Neural cell (in vitro differentiated cells): ENCODE measurements around the gene SCN4B. TPM values are rescaled to one million over a fixed set of nuclear protein-coding genes. Genes with fewer than 3 reads are reported as not detected.

Source experiments
- H2AFZ ChIP-seq: fragments of 200-600, 300-800 bp; sonication (generic), shearing (Covaris generic); 2 replicates; pipeline ENCODE4 v1.6.0; 2014; ENCODE audit warnings: low read depth, mild to moderate bottlenecking, antibody characterized with exemption, low read length, moderate library complexity
- H3F3A ChIP-seq: fragments of 200-600 bp; shearing (Covaris generic); 2 replicates; pipeline ENCODE4 v1.6.1; 2016; ENCODE audit warnings: mild to moderate bottlenecking, moderate library complexity, mixed read lengths, antibody characterized with exemption, low read length; ENCODE audit not compliant: insufficient read depth, poor library complexity, severe bottlenecking
- H3K27ac ChIP-seq: fragments of 200-600, 300-800 bp; sonication (generic), shearing (Covaris generic); 2 replicates; pipeline ENCODE4 v1.5.1; 2014; ENCODE audit warnings: mild to moderate bottlenecking, low read length, moderate library complexity
- H3K27me3 ChIP-seq: fragments of 300-800, 200-600 bp; sonication (generic), shearing (Covaris generic); 2 replicates; pipeline ENCODE4 v1.6.0; 2014; ENCODE audit warnings: mild to moderate bottlenecking, low read depth, low read length, moderate library complexity; ENCODE audit not compliant: insufficient read depth
- H3K36me3 ChIP-seq: fragments of 300-800, 200-600 bp; sonication (generic), shearing (Covaris generic); 2 replicates; pipeline ENCODE4 v1.5.1; 2014; ENCODE audit warnings: mild to moderate bottlenecking, antibody characterized with exemption, low read length, moderate library complexity; ENCODE audit not compliant: insufficient read depth
- H3K4me2 ChIP-seq: fragments of 300-800, 200-600 bp; sonication (generic), shearing (Covaris generic); 2 replicates; pipeline ENCODE4 v1.6.0; 2014; ENCODE audit warnings: mild to moderate bottlenecking, low read length
- H3K4me3 ChIP-seq: fragments of 300-800, 200-600 bp; sonication (generic), shearing (Covaris generic); 2 replicates; pipeline ENCODE4 v1.5.1; 2014; ENCODE audit warnings: mild to moderate bottlenecking, low read length, moderate library complexity
- H3K79me2 ChIP-seq: fragments of 200-600 bp; shearing (Covaris generic); replicated peaks from 2 replicates; pipeline ENCODE4 v1.6.0; 2014; ENCODE audit warnings: mild to moderate bottlenecking, low read length, moderate library complexity; ENCODE audit not compliant: insufficient read depth
- H3K9ac ChIP-seq: fragments of 300-800, 200-600 bp; sonication (generic), shearing (Covaris generic); 2 replicates; pipeline ENCODE4 v1.6.1; 2016; ENCODE audit warnings: mild to moderate bottlenecking, low read length, mixed read lengths
- H3K9me2 ChIP-seq: fragments of 200-600 bp; shearing (Covaris generic); 2 replicates; pipeline ENCODE4 v1.6.1; 2016; ENCODE audit warnings: mild to moderate bottlenecking, low read length, mixed read lengths; ENCODE audit not compliant: insufficient read depth
- H3K9me3 ChIP-seq: fragments of 200-600, 300-800 bp; sonication (generic), shearing (Covaris generic); 2 replicates; pipeline ENCODE4 v1.6.1; 2016; ENCODE audit warnings: mild to moderate bottlenecking, mixed run types, low read length, moderate library complexity, mixed read lengths
- H4K20me1 ChIP-seq: fragments of 200-600 bp; shearing (Covaris generic); 2 replicates; pipeline ENCODE4 v1.6.1; 2016; ENCODE audit warnings: mild to moderate bottlenecking, mixed run types; ENCODE audit not compliant: insufficient read depth
- EP300 ChIP-seq: fragments of 450-650 bp; conservative IDR thresholded peaks from 2 replicates; pipeline ENCODE4 v1.6.1; 2014; ENCODE audit warnings: antibody characterized with exemption, mild to moderate bottlenecking, moderate library complexity; ENCODE audit not compliant: poor library complexity, severe bottlenecking
- EZH2 ChIP-seq: fragments of 200-600, 300-800 bp; shearing (Covaris generic), sonication (generic); IDR thresholded peaks from 2 replicates; pipeline ENCODE4 v1.6.1; 2014; ENCODE audit warnings: antibody characterized with exemption, low read length, borderline replicate concordance, mild to moderate bottlenecking; ENCODE audit not compliant: insufficient read depth, poor library complexity, severe bottlenecking
- MXI1 ChIP-seq: fragments of 450-650 bp; conservative IDR thresholded peaks from 2 replicates; pipeline ENCODE4 v1.6.1; 2014; ENCODE audit warnings: antibody characterized with exemption, mild to moderate bottlenecking; ENCODE audit not compliant: poor library complexity, severe bottlenecking
- POLR2AphosphoS5 ChIP-seq: IDR thresholded peaks from 2 replicates; pipeline ENCODE4 v1.6.1; 2012
- RAD21 ChIP-seq: fragments of 450-650 bp; conservative IDR thresholded peaks from 2 replicates; pipeline ENCODE4 v1.6.1; 2014; ENCODE audit warnings: antibody characterized with exemption, mild to moderate bottlenecking, moderate library complexity
- SMC3 ChIP-seq: fragments of 450-650 bp; conservative IDR thresholded peaks from 2 replicates; pipeline ENCODE4 v1.6.1; 2014; ENCODE audit warnings: antibody characterized with exemption, mild to moderate bottlenecking, moderate library complexity; ENCODE audit not compliant: poor library complexity
- TAF1 ChIP-seq: IDR thresholded peaks from 2 replicates; pipeline ENCODE4 v1.6.1; 2012; ENCODE audit warnings: low read depth
- polyA plus RNA-seq: library from polyadenylated mRNA; depleted of rRNA; stranded (reverse); fragments of >200 nt; gene quantifications from 2 replicates; pipeline ENCODE4 v1.2.3, GENCODE V29; 2014
- TF ChIP-seq, protein P1 (sequence below): IDR thresholded peaks from 2 replicates; pipeline ENCODE4 v1.6.1; 2012; ENCODE audit warnings: borderline replicate concordance
- TF ChIP-seq, protein P2 (sequence below): fragments of 450-650 bp; IDR thresholded peaks from 2 replicates; pipeline ENCODE4 v1.5.1; 2014; ENCODE audit warnings: antibody characterized with exemption, mild to moderate bottlenecking, moderate library complexity; ENCODE audit not compliant: poor library complexity, severe bottlenecking

The SCN4B gene
- polyA plus RNA-seq, 1 donor from 2014 or later: 0.61 TPM

DNA sequence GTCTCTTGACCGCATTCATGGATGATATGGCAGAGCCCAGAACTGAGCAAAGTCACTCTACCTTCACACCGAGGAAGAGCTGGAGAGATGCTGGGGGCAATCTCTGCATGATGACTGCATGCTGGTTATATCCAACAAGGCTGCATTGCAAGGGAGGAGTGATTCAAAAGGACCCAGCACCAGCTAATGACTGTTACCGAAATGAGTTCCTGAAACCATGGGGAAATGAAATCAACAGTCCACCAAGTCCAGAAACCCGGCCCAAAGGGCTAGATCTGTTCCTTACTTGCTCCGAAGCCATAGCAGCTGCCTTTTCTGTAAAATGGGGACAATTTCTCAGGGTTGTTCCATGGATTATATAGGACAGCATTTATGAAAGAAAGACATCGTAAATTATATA is 64.7 kb downstream of the SCN4B start:
- no peaks in the 10 kb centered on the region for H3K27me3 ChIP-seq
- H4K20me1 ChIP-seq: no peaks in the 10 kb centered on the region
- no peaks in the 10 kb centered on the region for H3K79me2 ChIP-seq
- TF ChIP-seq EP300 (no peak), POLR2AphosphoS5 (no peak), SMC3 (no peak), MXI1 (no peak), RAD21 (no peak)
- TF ChIP-seq, protein P1, sequence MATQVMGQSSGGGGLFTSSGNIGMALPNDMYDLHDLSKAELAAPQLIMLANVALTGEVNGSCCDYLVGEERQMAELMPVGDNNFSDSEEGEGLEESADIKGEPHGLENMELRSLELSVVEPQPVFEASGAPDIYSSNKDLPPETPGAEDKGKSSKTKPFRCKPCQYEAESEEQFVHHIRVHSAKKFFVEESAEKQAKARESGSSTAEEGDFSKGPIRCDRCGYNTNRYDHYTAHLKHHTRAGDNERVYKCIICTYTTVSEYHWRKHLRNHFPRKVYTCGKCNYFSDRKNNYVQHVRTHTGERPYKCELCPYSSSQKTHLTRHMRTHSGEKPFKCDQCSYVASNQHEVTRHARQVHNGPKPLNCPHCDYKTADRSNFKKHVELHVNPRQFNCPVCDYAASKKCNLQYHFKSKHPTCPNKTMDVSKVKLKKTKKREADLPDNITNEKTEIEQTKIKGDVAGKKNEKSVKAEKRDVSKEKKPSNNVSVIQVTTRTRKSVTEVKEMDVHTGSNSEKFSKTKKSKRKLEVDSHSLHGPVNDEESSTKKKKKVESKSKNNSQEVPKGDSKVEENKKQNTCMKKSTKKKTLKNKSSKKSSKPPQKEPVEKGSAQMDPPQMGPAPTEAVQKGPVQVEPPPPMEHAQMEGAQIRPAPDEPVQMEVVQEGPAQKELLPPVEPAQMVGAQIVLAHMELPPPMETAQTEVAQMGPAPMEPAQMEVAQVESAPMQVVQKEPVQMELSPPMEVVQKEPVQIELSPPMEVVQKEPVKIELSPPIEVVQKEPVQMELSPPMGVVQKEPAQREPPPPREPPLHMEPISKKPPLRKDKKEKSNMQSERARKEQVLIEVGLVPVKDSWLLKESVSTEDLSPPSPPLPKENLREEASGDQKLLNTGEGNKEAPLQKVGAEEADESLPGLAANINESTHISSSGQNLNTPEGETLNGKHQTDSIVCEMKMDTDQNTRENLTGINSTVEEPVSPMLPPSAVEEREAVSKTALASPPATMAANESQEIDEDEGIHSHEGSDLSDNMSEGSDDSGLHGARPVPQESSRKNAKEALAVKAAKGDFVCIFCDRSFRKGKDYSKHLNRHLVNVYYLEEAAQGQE: no peak
- H3K4me2 ChIP-seq: no peak overlapping the region
- H3K9me2 ChIP-seq: no peaks in the 10 kb centered on the region
- no peak overlapping the region for H2AFZ ChIP-seq
- no peak overlapping the region for H3K27ac ChIP-seq
- no peak overlapping the region for H3K9ac ChIP-seq
- H3F3A ChIP-seq: no peaks in the 10 kb centered on the region
- H3K9me3 ChIP-seq: peaks cover 12% of the 10 kb centered on the region
- H3K4me3 ChIP-seq: no peak overlapping the region
- H3K36me3 ChIP-seq: no peaks in the 10 kb centered on the region

DNA sequence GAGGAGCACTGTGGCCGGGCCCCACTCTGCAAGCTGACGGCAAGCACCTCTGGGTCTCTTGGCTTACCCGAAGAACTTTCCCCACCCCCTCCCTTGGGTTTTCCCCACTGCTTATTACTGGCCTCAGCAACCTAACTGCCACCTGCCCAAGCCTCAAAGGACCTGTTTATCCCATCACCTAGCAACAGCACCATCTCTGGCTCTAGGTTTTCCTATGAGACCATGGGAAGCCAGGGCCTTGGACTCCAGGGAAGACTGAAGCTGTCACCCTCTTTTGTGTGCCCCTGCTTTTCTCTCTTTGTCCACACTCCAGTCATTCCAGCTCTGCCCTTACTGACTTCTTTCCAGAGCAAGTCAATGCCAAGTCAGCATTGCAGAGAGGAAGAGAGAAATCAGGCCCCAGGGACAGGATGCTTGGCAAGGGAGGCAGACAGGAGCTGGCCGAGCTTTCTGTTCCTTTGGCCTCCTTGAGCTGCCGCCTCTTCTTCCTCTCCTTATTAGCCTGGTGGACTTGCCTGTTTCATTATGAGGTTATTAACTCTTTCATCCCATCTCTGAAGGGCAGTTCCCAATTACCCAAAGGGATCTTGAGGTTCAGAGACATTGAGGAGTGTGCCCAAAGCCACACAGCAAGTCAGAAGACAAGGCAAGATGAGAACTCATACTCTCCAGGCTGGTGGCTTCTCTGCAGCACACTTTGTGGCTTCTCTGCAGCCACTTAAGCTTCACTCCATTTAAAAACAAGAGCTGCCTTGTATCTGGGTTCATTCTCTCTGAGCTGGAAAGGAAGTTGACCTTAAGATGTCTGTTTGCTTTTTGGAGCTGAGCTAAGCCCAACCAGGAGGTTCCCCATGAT is 65.5 kb downstream of the SCN4B start, which contains the start of gene SMIM35:
TSS of gene SMIM35 (minus strand) at position 51 of the 856 bp plus-strand sequence. CDS start 206 bp downstream, outside the sequence.
- H3K79me2 ChIP-seq: no peaks in the 10 kb centered on the region
- no peak within 1 kb of the TSS for H3K27ac ChIP-seq
- H3K9me2 ChIP-seq: no peaks in the 10 kb centered on the region
- no peak within 1 kb of the TSS for H2AFZ ChIP-seq
- H4K20me1 ChIP-seq: no peaks in the 10 kb centered on the region
- no peaks in the 10 kb centered on the region for H3K36me3 ChIP-seq
- H3K9ac ChIP-seq: no peak within 1 kb of the TSS
- H3F3A ChIP-seq: no peaks in the 10 kb centered on the region
- H3K9me3 ChIP-seq: peaks cover 12% of the 10 kb centered on the region
- no peak for TF ChIP-seq POLR2AphosphoS5
- TF ChIP-seq RAD21: no peak
- TF ChIP-seq MXI1: no peak
- no peak for TF ChIP-seq TAF1
- TF ChIP-seq, protein P1: no peak
- TF ChIP-seq, protein P2, sequence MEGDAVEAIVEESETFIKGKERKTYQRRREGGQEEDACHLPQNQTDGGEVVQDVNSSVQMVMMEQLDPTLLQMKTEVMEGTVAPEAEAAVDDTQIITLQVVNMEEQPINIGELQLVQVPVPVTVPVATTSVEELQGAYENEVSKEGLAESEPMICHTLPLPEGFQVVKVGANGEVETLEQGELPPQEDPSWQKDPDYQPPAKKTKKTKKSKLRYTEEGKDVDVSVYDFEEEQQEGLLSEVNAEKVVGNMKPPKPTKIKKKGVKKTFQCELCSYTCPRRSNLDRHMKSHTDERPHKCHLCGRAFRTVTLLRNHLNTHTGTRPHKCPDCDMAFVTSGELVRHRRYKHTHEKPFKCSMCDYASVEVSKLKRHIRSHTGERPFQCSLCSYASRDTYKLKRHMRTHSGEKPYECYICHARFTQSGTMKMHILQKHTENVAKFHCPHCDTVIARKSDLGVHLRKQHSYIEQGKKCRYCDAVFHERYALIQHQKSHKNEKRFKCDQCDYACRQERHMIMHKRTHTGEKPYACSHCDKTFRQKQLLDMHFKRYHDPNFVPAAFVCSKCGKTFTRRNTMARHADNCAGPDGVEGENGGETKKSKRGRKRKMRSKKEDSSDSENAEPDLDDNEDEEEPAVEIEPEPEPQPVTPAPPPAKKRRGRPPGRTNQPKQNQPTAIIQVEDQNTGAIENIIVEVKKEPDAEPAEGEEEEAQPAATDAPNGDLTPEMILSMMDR: no peak
- TF ChIP-seq EZH2: no peak
- no peak for TF ChIP-seq SMC3
- no peak for TF ChIP-seq EP300
- H3K27me3 ChIP-seq: no peaks in the 10 kb centered on the region
- no peak within 1 kb of the TSS for H3K4me3 ChIP-seq
- H3K4me2 ChIP-seq: no peak within 1 kb of the TSS
